Measurements from ENCODE around the gene IGF1R. TPM values are rescaled to one million over a fixed set of nuclear protein-coding genes. Genes with fewer than 3 reads are reported as not detected.

The IGF1R gene
- total and polyA plus RNA-seq, 2 of the 8 experiments (the other 6 are each of a cell fraction or from before 2014, with no cell fraction given), result 32.9 to 109 TPM

DNA sequence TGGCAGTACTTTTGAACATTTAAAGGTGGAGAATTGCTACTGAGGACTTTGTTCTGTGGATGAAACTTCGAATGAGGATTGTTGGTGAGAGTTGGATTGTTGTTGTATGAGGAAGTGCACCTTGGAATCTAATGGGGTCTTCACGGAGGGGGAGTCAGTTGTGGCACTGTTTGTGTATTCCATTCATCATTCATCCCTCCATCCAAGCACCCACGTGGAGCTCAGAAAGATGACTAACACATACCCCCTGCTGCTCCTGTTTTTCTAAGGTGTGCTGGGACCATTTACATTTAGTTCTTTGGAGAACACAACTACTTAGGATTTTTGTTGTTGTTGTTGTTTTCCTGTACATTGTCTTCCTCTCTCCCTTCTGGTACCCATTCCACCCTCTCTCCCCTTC lies 122.6 kb downstream of the IGF1R start (continued):
- TF ChIP-seq EZH2 (IDR thresholded peaks at IDR 0.05; ENCODE audit: low read depth, low read length, severe bottlenecking), result no peak
- TF ChIP-seq TAF1 (IDR thresholded peaks at IDR 0.05; ENCODE audit: low read depth, low read length), result no peak
- TF ChIP-seq JUN (IDR thresholded peaks at IDR 0.05; ENCODE audit: low read depth, low read length), result no peak
- TF ChIP-seq RXRA (IDR thresholded peaks at IDR 0.05; ENCODE audit: insufficient read depth, low read depth, low read length), result no peak
